Liver (tissue), 9 donors: ENCODE data around the gene TIMMDC1. TPM values are rescaled to one million over a fixed set of nuclear protein-coding genes. Genes with fewer than 3 reads are reported as not detected.

Source experiments
- DNase-seq: peaks from one replicate; pipeline ENCODE4 v3.0.0-alpha.2; 2017; ENCODE audit warnings: low spot score
- H3K27ac ChIP-seq, 2 donors: one replicate each; pipeline ENCODE4 v1.7.0; 2013; ENCODE audit warnings: inconsistent platforms in 2 of 2, low read length in 2 of 2, control low read depth in 1 of 2, low read depth in 1 of 2, mild to moderate bottlenecking in 1 of 2
- H3K27me3 ChIP-seq, 4 donors: one replicate each; pipeline versions ENCODE4 v1.6.1 to v1.7.0; 2013; ENCODE audit warnings: low read length in 3 of 4, inconsistent platforms in 1 of 4, mild to moderate bottlenecking in 1 of 4, moderate library complexity in 1 of 4; ENCODE audit not compliant: control insufficient read depth in 4 of 4, insufficient read depth in 4 of 4
- H3K36me3 ChIP-seq, 4 donors: one replicate each; pipeline versions ENCODE4 v1.6.1 to v1.7.0; 2013; ENCODE audit warnings: low read length in 3 of 4, mild to moderate bottlenecking in 3 of 4, low read depth in 1 of 4, moderate library complexity in 1 of 4; ENCODE audit not compliant: control insufficient read depth in 4 of 4, insufficient read depth in 3 of 4
- H3K4me1 ChIP-seq, 4 donors: one replicate each; pipeline versions ENCODE4 v1.6.1 to v1.7.0; 2013; ENCODE audit warnings: low read length in 3 of 4, mild to moderate bottlenecking in 3 of 4, moderate library complexity in 1 of 4; ENCODE audit not compliant: control insufficient read depth in 4 of 4, insufficient read depth in 4 of 4
- H3K4me3 ChIP-seq, 3 donors: one replicate each; pipeline versions ENCODE4 v1.6.1 to v1.7.0; 2013; ENCODE audit warnings: low read length in 3 of 3, control low read depth in 1 of 3, low read depth in 1 of 3, mild to moderate bottlenecking in 1 of 3
- H3K9ac ChIP-seq, 2 donors: one replicate each; pipeline ENCODE4 v1.7.0; 2013; ENCODE audit warnings: low read length in 2 of 2, mild to moderate bottlenecking in 2 of 2, moderate library complexity in 2 of 2, control low read depth in 1 of 2, low read depth in 1 of 2
- H3K9me3 ChIP-seq, 4 donors: one replicate each; pipeline versions ENCODE4 v1.6.1 to v1.7.0; 2013; ENCODE audit warnings: low read length in 3 of 4; ENCODE audit not compliant: control insufficient read depth in 4 of 4
- FOXA1 ChIP-seq: IDR thresholded peaks from 2 replicates; pipeline ENCODE4 v1.6.1; 2016; ENCODE audit warnings: antibody characterized with exemption
- GABPA ChIP-seq, 2 donors: IDR thresholded peaks in 1 of 2; conservative IDR thresholded peaks in 1 of 2; 2 replicates each; pipeline ENCODE4 v1.6.1; 2016; ENCODE audit warnings: antibody characterized with exemption in 2 of 2, mild to moderate bottlenecking in 1 of 2, moderate library complexity in 1 of 2
- HNF4G ChIP-seq: IDR thresholded peaks from 2 replicates; pipeline ENCODE4 v1.6.1; 2016; ENCODE audit warnings: antibody characterized with exemption
- JUND ChIP-seq, 2 donors: IDR thresholded peaks; 2 replicates each; pipeline ENCODE4 v1.6.1; 2016; ENCODE audit warnings: antibody characterized with exemption in 2 of 2
- RXRA ChIP-seq, 2 donors: IDR thresholded peaks; 2 replicates each; pipeline ENCODE4 v1.6.1; 2017 to 2018; ENCODE audit warnings: antibody characterized with exemption in 2 of 2, mild to moderate bottlenecking in 1 of 2
- YY1 ChIP-seq: IDR thresholded peaks from 2 replicates; pipeline ENCODE4 v1.6.1; 2016; ENCODE audit warnings: antibody characterized with exemption, mild to moderate bottlenecking
- WGBS: extraction: QIAGEN DNeasy Blood & Tissue Kit; methylation state at CpG from one replicate; pipeline ENCODE4 v1.1.7; 2013; 5-methylcytosine and 5-hydroxymethylcytosine counted together
- polyA plus RNA-seq, 2 donors: library from polyadenylated mRNA; stranded (reverse) in 1 of 2; unstranded in 1 of 2; fragments of 200-250 nt in 1 of 2; fragments of >200 nt in 1 of 2; fragmentation: Nextera tagmentation in 1 of 2; extraction: Ambion mirVana in 1 of 2; gene quantifications; one replicate each; pipeline versions ENCODE4 v1.2.1 to v1.2.3, GENCODE V29; 2013 to 2015
- total RNA-seq, 2 donors: library from RNA; depleted of rRNA; stranded (reverse); fragments of >200 nt; gene quantifications; one replicate each; pipeline ENCODE4 v1.2.3, GENCODE V29; 2014
- TF ChIP-seq, protein P1 (sequence below): IDR thresholded peaks from 2 replicates; pipeline ENCODE4 v1.6.1; 2016; ENCODE audit warnings: antibody characterized with exemption, mild to moderate bottlenecking
- TF ChIP-seq, protein P2 (sequence below): IDR thresholded peaks from 2 replicates; pipeline ENCODE4 v1.6.1; 2016; ENCODE audit warnings: antibody characterized with exemption
- TF ChIP-seq, protein P3 (sequence below): IDR thresholded peaks from 2 replicates; pipeline ENCODE4 v1.6.1; 2016; ENCODE audit warnings: antibody characterized with exemption
- donor health status: healthy.
- donor health status: healthy.
- donor health status: healthy.
- donor health status: healthy.
- donor health status: healthy.

Gene TIMMDC1
- total and polyA plus RNA-seq, 4 donors: 25.4 to 54.2 (median 33.2) TPM

GRCh38 chr3:119534296-119534695, 35.9 kb downstream of the TIMMDC1 start (continued):
- TF ChIP-seq, protein P1, sequence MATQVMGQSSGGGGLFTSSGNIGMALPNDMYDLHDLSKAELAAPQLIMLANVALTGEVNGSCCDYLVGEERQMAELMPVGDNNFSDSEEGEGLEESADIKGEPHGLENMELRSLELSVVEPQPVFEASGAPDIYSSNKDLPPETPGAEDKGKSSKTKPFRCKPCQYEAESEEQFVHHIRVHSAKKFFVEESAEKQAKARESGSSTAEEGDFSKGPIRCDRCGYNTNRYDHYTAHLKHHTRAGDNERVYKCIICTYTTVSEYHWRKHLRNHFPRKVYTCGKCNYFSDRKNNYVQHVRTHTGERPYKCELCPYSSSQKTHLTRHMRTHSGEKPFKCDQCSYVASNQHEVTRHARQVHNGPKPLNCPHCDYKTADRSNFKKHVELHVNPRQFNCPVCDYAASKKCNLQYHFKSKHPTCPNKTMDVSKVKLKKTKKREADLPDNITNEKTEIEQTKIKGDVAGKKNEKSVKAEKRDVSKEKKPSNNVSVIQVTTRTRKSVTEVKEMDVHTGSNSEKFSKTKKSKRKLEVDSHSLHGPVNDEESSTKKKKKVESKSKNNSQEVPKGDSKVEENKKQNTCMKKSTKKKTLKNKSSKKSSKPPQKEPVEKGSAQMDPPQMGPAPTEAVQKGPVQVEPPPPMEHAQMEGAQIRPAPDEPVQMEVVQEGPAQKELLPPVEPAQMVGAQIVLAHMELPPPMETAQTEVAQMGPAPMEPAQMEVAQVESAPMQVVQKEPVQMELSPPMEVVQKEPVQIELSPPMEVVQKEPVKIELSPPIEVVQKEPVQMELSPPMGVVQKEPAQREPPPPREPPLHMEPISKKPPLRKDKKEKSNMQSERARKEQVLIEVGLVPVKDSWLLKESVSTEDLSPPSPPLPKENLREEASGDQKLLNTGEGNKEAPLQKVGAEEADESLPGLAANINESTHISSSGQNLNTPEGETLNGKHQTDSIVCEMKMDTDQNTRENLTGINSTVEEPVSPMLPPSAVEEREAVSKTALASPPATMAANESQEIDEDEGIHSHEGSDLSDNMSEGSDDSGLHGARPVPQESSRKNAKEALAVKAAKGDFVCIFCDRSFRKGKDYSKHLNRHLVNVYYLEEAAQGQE: no peak
- TF ChIP-seq JUND (IDR thresholded peaks at IDR 0.05) (no peak), YY1 (no peak), GABPA (IDR thresholded peaks at IDR 0.05 in 1 of 2, conservative IDR thresholded peaks at IDR 0.05 in 1 of 2) (no peak)

GRCh38 chr3:119536757-119537156, 38.4 kb downstream of the TIMMDC1 start:
- Histone ChIP-seq H3K9me3 (no peaks in the 10 kb centered on the region), H3K4me3 (no peak overlapping the region), H3K27me3 (no peaks in the 10 kb centered on the region), H3K4me1 (no peaks in the 10 kb centered on the region), H3K9ac (no peak overlapping the region), H3K36me3 (no peaks in the 10 kb centered on the region), H3K27ac (no peak overlapping the region)
- TF ChIP-seq GABPA (IDR thresholded peaks at IDR 0.05 in 1 of 2, conservative IDR thresholded peaks at IDR 0.05 in 1 of 2) (no peak), HNF4G (no peak), RXRA (IDR thresholded peaks at IDR 0.05) (no peak)
- TF ChIP-seq, protein P2, sequence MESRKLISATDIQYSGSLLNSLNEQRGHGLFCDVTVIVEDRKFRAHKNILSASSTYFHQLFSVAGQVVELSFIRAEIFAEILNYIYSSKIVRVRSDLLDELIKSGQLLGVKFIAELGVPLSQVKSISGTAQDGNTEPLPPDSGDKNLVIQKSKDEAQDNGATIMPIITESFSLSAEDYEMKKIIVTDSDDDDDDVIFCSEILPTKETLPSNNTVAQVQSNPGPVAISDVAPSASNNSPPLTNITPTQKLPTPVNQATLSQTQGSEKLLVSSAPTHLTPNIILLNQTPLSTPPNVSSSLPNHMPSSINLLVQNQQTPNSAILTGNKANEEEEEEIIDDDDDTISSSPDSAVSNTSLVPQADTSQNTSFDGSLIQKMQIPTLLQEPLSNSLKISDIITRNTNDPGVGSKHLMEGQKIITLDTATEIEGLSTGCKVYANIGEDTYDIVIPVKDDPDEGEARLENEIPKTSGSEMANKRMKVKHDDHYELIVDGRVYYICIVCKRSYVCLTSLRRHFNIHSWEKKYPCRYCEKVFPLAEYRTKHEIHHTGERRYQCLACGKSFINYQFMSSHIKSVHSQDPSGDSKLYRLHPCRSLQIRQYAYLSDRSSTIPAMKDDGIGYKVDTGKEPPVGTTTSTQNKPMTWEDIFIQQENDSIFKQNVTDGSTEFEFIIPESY: no peak
- TF ChIP-seq, protein P3, sequence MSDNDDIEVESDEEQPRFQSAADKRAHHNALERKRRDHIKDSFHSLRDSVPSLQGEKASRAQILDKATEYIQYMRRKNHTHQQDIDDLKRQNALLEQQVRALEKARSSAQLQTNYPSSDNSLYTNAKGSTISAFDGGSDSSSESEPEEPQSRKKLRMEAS: no peak
- no peak for DNase-seq
- WGBS: 94% methylated on average over 4 of the region's 4 CpGs

GRCh38 chr3:119538772-119539171, 40.4 kb downstream of the TIMMDC1 start:
- no peaks in the 10 kb centered on the region for H3K9me3 ChIP-seq
- WGBS: 100% methylated on average over 1 of the region's 1 CpG
- H3K36me3 ChIP-seq: no peaks in the 10 kb centered on the region
- TF ChIP-seq, protein P1: no peak
- no peak for TF ChIP-seq FOXA1
- no peaks in the 10 kb centered on the region for H3K4me1 ChIP-seq
- no peak overlapping the region for H3K9ac ChIP-seq
- no peak overlapping the region for H3K27ac ChIP-seq
- DNase-seq: no peak
- H3K4me3 ChIP-seq: no peak overlapping the region
- no peaks in the 10 kb centered on the region for H3K27me3 ChIP-seq
